ENCODE results near the gene NHS. TPM values are rescaled to one million over a fixed set of nuclear protein-coding genes. Genes with fewer than 3 reads are reported as not detected.
A peak's percentile ranks its signal among the peaks of the same experiment; 100 is the strongest.

NHS gene
- total RNA-seq, 1 donor from 2014 or later = 8.3 TPM

GRCh38 chrX:17529151-17529745 is 154.2 kb downstream of the NHS start:
- Mint-ChIP-seq H3K4me3 (no peak overlapping the region), H3K36me3 (no peaks in the 10 kb centered on the region), H3K27me3 (ENCODE audit: low read depth) (peaks cover 17% of the 10 kb centered on the region), H3K4me1 (peaks cover 41% of the 10 kb centered on the region), H3K27ac (peak overlapping the region; percentile 21), H3K9me3 (no peaks in the 10 kb centered on the region)
- TF ChIP-seq CTCF (IDR thresholded peaks at IDR 0.05; ENCODE audit: unreplicated experiment) = no peak
- no peak for DNase-seq (ENCODE audit: low spot score in 2 of 2, unreplicated experiment in 2 of 2)

GRCh38 chrX:17531500-17531899 is 156.5 kb downstream of the NHS start:
- no peak for DNase-seq (ENCODE audit: low spot score in 2 of 2, unreplicated experiment in 2 of 2)
- Mint-ChIP-seq H3K36me3 (no peaks in the 10 kb centered on the region), H3K27me3 (ENCODE audit: low read depth) (peaks cover 17% of the 10 kb centered on the region), H3K27ac (no peak overlapping the region), H3K4me3 (no peak overlapping the region), H3K9me3 (no peaks in the 10 kb centered on the region), H3K4me1 (peaks cover 26% of the 10 kb centered on the region)
- TF ChIP-seq CTCF (IDR thresholded peaks at IDR 0.05; ENCODE audit: unreplicated experiment) = no peak

- peaks cover 11% of the 10 kb centered on the region for H3K27me3 Mint-ChIP-seq (ENCODE audit: low read depth)
- no peak for DNase-seq (ENCODE audit: low spot score in 2 of 2, unreplicated experiment in 2 of 2)
- TF ChIP-seq CTCF (IDR thresholded peaks at IDR 0.05; ENCODE audit: unreplicated experiment) = peak; percentile 58
- H3K27ac Mint-ChIP-seq = no peak overlapping the region
- peaks cover 11% of the 10 kb centered on the region for H3K4me1 Mint-ChIP-seq
- H3K9me3 Mint-ChIP-seq = no peaks in the 10 kb centered on the region
- no peaks in the 10 kb centered on the region for H3K36me3 Mint-ChIP-seq
- no peak overlapping the region for H3K4me3 Mint-ChIP-seq
Measured at GRCh38 chrX:17535229-17535628, 160.2 kb downstream of the NHS start.

- peaks cover 10% of the 10 kb centered on the region for H3K27me3 Mint-ChIP-seq (ENCODE audit: low read depth)
- no peaks in the 10 kb centered on the region for H3K36me3 Mint-ChIP-seq
- DNase-seq (ENCODE audit: low spot score in 2 of 2, unreplicated experiment in 2 of 2) = no peak
- no peaks in the 10 kb centered on the region for H3K9me3 Mint-ChIP-seq
- H3K4me1 Mint-ChIP-seq = peaks cover 11% of the 10 kb centered on the region
- no peak overlapping the region for H3K27ac Mint-ChIP-seq
- no peak for TF ChIP-seq CTCF (IDR thresholded peaks at IDR 0.05; ENCODE audit: unreplicated experiment)
- no peak overlapping the region for H3K4me3 Mint-ChIP-seq
Measured at GRCh38 chrX:17537723-17538243, 162.8 kb downstream of the NHS start.

- Mint-ChIP-seq H3K9me3 (no peaks in the 10 kb centered on the region), H3K36me3 (no peaks in the 10 kb centered on the region), H3K4me3 (no peak overlapping the region), H3K27me3 (ENCODE audit: low read depth) (peaks cover 24% of the 10 kb centered on the region), H3K27ac (no peak overlapping the region), H3K4me1 (peaks cover 13% of the 10 kb centered on the region)
- DNase-seq (ENCODE audit: low spot score in 2 of 2, unreplicated experiment in 2 of 2) = no peak
- TF ChIP-seq CTCF (IDR thresholded peaks at IDR 0.05; ENCODE audit: unreplicated experiment) = no peak
Measured at GRCh38 chrX:17542123-17542522, 167.1 kb downstream of the NHS start.

All from mesothelial cell of epicardium (in vitro differentiated cells).